Stimulated activated CD4-positive, alpha-beta T cell treated with anti-CD3 and anti-CD28 coated beads, Interleukin-1b, Interleukin-23, amount 100 ng/mL, for 4 hours (primary cell): Measurements from ENCODE around the gene UNC80.

Experiments
- DNase-seq, 2 donors: peaks; one replicate each; pipeline ENCODE4 v3.0.0-alpha.2; 2020; ENCODE audit warnings: low read depth in 2 of 2

UNC80 gene

DNA sequence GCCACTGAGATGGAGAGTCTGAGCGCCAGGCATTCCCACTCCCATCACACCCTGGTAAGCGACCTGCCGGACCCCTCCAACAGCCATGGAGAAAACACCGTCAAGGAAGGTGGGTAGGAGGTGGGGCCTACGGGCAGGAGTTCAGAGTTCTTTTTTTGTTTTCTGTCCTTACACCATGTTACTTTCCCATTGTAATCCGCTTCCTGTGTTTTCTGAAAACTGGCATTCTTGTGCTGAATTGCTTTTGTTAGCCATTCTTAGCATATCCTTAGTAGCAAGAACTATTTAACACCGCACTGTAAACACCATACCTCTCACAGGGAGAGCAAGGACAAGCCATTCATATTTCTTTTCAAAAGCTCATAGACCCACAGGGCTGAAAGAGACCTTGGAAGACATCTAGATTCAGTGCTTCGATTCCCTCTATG is 46.2 kb downstream of the UNC80 start:
- DNase-seq, result no peak

DNA sequence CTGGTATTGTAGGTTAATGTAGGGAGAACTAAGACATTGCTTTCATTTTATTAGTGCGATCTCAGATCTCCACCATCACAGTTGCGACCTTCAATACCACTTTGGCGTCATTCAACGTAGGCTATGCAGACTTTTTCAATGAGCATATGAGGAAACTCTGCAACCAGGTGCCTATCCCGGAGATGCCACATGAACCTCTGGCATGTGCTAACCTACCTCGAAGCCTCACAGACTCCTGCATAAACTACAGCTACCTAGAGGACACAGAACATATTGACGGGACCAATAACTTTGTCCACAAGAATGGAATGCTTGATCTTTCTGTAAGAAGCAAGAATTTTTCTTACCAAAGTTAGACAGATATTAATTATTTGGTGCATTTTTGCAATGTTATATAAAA is 47.3 kb downstream of the UNC80 start:
- no peak for DNase-seq

GRCh38 chr2:209821806-209822205 is 50.2 kb downstream of the UNC80 start:
- DNase-seq, result no peak

DNA sequence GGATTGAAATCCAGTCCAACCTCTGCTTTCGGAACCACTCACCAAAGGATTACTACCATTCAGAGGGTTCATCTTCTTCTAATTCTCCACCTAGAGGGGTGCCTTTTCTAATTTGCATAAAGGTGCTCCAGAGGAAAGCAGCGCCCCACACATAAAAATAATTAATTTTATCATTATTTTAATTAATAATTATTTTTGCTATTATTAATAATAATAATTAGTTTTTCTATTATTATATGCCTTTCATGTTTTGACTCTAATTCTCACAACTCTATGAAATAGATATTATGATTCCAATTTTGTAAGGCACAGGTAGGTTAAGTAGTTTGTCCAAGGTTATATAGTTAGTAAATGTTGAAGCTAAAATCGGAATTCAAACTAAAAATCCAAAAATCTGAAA is 51.9 kb downstream of the UNC80 start:
- no peak for DNase-seq

DNA sequence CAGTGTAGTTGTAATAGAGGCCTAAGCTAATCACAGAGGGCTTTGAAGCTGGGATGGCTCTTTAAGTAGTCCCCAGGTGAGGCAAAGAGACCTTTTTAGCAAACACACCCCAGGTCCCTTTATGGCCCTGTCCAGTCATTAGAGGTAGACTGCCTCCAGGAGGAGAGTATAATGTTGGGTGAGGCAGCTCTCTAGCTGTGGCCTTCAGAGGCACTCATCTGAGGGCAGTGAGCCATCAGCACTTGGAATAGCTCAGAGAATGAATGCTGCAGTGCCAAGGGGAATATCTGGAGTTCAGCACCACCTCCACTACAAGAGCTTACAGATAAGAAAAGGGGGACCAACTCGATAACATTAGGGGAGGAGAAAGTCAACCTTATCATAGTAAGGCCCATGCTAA is 52.8 kb downstream of the UNC80 start:
- no peak for DNase-seq

DNA sequence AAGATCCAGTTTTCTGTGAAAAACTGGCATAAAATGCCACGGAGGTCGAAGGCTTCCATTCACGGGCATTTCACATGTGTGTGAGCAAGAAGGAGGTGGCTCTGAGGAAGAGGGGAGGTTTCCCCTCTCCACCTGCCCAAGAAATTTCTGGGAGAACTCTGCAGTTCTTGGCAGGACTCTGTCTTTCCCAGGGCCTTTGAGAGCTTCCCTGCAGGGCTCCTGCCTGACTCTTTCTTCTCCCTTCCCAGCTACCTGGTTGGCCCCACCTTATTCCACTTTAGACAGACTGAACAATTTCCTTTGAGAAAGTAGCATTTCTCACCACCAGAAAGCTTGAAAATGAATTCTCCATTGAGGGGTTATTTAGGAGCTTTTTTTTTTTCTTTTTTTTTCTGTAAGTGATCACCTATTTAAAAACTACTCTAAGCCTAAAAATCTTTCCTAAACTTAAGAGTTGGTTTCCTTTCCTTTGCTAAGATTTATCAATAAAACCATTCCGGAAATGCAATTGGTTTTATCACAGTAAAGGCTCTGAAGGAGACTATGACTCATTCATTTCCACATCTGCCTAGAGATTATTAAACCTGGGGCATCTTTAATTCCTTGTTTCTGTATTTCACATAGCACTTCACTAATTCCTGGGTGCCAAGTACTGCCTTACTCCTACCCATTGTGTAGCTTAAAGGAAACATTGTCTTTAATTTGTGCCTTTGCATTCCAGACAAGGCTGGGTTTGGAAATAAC is 59.3 kb downstream of the UNC80 start:
- DNase-seq, result no peak

GRCh38 chr2:209834767-209835166 is 63.1 kb downstream of the UNC80 start:
- DNase-seq, result no peak

- DNase-seq, result no peak
Measured at GRCh38 chr2:209840434-209840833, 68.8 kb downstream of the UNC80 start.

- no peak for DNase-seq
Measured at GRCh38 chr2:209845666-209846065, 74.0 kb downstream of the UNC80 start.

- no peak for DNase-seq
Measured at GRCh38 chr2:209864716-209865295, 93.2 kb downstream of the UNC80 start.

GRCh38 chr2:209868271-209868994 is 96.8 kb downstream of the UNC80 start:
- no peak for DNase-seq

DNA sequence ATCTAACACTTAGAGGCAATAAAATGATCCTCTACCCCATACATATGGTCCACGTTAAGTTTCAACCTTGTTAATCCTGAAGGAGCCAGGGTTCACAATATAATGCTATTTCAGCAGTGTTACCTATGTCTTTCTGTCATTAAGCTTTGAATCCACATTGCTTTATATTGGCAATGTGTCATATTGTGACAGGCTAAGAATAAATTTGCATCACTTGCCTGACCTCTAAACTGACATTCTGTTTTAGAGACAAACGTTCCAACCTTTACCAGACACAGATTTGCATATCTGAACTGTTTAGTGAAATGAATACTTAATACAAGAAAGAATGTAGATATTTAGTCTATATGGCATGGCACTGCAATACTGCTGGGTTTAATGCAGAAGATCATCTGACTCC is 98.4 kb downstream of the UNC80 start:
- DNase-seq, result no peak

- DNase-seq, result no peak
Measured at GRCh38 chr2:209872675-209873074, 101.0 kb downstream of the UNC80 start.

DNA sequence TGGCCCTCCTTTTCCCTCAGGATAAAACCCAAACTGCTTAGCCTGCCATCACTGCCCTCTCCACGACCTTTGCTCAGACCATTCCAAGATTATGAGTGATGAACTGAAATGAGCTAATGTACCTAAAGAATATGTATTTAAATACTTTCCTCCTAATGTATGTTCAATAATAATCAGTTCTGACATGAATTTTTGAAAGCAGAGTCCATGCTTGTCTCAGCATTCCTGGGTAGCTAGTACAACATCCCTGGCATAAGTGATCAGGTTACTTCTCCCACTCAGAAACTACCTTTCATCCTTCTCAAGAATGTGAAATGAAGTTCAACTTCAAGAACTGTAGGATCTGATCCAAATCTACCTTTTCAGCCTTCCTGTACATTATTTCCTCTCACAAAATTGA is 103.6 kb downstream of the UNC80 start:
- DNase-seq, result no peak

DNA sequence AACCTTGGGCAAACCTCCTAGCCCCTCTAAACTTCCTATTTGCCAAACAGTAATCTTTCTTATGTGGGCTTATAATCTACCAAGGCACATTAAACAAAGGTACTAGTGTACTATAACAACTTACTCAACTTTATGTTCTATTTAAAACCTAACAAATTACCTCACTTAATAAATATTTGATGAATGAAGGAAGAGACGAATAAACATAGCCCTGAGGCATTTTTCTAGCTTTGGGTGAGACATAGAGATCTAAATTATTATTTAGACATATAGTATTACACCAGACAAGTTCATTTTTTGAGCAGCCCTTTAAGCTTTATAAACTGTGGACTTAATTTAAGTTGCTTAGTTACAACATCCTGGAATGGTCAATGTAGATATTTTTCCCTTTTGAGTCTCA is 104.6 kb downstream of the UNC80 start:
- DNase-seq, result no peak

- DNase-seq, result no peak
Measured at GRCh38 chr2:209878701-209879100, 107.1 kb downstream of the UNC80 start.

DNA sequence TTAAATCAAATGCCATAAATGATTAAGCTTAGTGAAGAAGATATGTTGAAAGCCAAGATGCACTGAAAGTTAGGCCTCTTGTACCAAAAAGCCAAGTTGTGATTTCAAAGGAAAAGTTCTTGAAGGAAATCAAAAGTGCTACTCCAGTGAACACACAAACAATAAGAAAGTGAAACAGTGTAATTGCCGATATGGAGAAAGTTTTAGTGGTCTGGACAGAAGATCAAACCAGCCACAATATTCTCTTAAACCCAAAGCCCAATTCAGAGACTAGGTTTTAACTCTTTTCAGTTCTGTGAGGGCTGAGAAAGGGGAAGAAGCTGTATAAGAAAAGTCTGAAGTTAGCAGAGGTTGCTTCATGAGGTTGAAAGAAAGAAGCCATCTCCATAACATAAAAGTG is 129.0 kb downstream of the UNC80 start:
- no peak for DNase-seq

- no peak for DNase-seq
Measured at GRCh38 chr2:209901172-209901571, 129.5 kb downstream of the UNC80 start.

DNA sequence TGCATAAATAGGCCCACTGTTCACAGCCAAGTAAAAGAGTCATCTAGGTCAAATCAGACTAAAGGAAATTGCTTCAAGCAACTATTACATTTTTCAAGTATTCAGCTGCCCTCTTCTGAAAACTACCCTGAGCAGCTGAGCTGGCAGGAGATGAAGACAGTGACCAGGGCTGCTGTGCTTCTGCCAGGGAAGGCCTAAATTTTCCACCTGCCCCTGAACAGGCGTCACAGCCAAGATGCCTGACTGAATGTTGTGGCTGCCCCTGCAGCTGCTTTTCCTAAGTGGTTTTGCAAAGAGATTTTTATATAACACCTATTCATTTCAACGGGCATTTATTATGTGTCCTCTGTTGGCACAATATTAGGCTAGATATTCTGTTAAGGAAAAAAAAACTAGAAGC is 134.1 kb downstream of the UNC80 start:
- no peak for DNase-seq

DNA sequence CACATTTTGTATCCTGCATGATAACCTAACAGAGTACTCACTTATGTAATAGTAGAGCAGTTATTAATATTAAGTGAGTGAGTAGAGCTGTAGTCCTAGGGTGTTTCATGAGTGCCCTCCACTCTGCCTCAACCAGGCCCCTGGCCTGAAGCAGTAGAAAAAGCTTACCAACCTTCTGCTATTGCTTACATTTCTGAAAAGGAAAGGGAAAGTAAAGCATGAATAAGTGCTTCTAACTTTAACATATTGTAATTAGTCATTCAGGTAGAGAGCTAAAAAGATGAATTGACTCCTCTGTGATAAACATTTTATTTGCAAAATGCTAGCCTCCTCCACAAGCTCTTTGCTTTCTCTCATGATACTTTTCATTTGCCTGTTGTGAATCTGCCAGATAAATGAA is 136.1 kb downstream of the UNC80 start:
- DNase-seq, result no peak

DNA sequence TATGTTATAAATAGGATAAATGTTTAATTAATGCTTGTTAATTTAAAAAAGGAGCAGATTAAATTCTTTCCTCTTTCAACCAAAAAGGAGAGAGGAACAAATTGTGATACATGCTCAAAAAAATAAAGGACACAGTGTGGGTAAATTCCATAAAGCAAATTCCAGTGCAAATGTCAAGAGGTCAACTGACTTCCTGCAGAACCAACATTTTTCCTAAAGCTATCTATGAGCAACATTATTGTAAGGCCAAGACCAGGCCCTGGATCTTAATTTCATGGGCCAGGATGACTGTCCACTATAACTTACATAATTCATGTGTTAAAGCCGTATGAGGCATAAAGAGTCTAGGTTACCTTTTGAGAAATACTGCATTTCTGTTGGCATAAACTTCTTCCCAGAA is 136.9 kb downstream of the UNC80 start:
- DNase-seq, result no peak

- DNase-seq, result no peak
Measured at GRCh38 chr2:209911486-209911885, 139.9 kb downstream of the UNC80 start.

DNA sequence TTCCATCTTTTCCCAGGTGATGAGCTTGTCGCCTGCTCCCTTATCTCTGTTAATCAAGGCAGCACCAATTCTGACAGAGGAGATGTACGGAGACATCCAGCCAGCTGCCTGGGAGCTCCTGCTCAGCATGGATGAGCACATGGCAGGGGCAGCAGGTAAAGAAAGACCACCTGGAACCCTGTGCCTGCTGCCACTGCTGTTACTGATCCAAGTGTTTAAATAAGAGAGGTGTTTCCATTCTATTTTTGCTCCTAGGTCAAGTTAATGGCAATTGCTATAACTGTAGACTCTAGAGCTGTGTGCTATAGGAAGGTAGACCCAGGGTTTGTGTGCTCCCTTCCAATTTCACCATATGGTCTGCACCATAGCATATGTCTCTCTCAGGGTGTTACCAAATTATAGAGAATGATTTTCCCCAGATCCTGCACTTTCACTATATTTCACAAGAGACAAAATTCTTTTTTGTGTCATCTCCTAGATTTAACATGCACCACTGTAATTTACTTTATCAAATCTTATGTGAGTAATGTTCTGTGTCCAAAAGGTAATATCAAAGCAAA is 142.2 kb downstream of the UNC80 start:
- DNase-seq, result no peak
